GM19099 (cell line): Measurements from ENCODE around the gene RNF123.

Experiments used
- POLR2A ChIP-seq: IDR thresholded peaks from 3 replicates; pipeline ENCODE4 v1.6.1; 2011; ENCODE audit warnings: low read depth; ENCODE audit not compliant: insufficient read length; ENCODE audit errors: extremely low read depth

Gene RNF123

DNA sequence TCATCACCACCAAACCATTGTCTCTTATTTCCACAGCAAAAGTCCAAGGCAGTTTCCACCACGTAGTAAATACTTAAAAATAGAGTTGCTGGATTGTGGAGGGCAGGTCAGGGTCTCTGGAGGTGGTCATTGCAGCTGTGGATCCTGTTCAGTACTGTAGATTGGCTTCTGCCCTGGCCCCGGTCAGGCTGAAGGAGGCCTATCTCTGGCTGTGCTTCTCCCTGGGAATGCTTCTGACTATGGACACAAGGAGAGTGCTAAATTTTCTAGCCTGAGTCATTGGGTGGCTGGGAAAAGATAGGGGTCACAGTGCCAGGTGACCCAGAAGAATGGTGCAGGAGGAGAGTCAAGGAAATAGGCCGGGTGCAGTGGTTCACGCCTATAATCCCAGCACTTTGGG, 60.7 kb downstream of the RNF123 start:
- no peak for TF ChIP-seq POLR2A

DNA sequence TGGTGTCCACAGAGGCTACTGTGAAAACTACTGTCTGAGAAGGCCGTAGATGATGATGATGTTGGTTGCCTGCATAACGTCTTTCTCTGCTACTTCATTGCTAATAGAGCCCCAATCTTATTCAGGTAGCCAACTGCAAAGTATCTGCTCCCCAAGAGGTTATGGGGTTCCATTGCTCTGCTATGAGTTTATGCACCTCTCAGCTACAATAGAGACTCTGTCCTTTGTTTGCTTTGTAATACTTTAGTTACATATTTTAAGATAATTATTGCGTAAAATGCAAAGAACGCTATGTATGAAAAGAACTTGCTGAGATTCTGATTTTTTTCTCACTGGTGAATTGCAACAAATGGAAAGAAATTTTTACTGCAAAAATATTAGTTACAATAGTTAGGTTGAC, 62.1 kb downstream of the RNF123 start:
- no peak for TF ChIP-seq POLR2A

DNA sequence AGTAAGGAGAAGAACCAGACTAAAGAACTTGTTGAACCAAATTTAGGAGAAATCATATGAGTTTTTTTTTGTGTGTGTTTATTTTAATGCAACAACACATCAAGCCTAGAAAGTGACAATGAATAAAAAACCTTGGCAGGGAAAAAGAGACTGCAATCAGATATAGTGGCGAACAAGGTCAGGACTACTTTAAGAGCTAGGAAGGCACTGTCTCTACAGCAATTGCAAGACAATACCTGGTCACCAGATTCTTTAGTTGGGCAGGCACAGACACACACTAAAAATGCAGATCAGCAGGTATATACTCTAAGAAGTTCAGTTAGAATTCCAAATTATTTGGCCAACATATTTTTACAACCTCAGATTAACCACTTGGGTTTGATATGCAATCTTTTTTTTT, 65.2 kb downstream of the RNF123 start:
- no peak for TF ChIP-seq POLR2A

DNA sequence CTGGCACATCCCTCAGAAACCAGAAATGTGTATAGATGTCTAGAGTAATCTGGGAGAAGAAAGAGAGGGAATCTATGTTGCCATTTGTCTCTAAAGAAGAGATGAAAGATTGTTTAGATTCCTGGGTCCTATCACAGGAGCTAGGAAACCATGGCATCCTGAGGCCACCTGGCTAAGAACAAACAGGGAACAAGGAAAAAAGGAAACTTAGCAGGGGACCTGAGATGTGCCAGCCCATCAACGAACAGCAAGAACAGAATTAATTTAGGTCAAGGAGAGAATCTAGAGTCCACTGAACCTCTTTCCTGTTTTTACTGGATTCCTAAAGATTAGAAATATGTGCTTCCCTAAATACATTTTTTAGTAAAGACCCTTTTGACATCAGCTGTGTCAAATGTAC, 66.7 kb downstream of the RNF123 start:
- TF ChIP-seq POLR2A = no peak

DNA sequence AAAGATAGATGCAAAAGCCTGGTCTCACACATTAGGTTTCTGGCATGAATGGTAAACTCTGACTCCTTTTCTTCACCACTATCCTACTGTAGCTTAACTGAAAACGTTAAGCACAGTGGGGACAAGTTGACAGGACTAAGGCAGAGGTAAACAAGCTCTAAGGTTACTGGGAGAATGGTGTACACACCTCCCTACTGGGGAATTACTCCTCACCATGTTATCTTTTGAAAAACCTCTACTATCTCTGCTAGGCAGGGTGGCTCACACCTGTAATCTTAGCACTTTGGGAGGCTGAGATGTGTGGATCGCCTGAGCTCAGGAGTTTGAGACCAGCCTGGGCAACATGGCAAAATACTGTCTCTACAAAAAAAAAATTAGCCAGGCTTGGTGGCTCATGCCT, 67.8 kb downstream of the RNF123 start:
- TF ChIP-seq POLR2A = no peak

DNA sequence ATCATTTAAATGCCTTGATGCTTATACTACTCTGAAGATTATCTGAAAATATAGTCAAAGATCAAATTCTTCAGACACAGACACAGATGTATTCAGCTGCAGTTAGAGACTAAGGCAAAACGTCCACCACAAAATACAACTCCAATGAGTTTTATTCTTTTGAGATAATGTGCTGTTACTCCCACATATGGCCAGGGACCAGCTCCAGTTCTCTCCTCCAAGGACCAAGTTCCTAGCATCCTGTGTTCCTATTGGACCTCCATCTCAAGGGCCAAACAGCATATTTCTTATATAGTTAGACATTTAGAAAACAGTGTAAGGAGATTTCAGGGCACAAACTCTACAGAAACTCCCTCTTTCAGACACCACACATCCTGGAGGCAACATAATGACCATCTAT, 69.9 kb downstream of the RNF123 start:
- TF ChIP-seq POLR2A = no peak

DNA sequence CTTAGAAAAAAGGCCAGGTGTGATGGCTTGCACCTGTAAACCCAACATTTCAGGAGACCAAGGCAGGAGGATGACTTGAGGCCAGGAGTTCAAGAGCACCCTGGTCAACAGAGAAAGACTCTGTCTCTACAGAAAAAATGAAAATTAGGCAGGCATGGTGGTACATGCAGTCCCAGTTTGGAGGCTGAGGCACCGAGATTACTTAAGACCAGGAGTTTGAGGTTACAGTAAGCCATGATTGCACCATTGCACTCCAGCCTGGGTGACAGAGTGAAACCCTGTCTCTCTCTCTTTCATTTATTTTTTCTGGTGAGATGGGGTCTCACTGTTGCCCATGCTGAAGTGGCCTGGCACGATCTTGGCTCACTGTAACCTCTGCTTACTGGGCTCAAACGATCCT, 72.3 kb downstream of the RNF123 start:
- no peak for TF ChIP-seq POLR2A

DNA sequence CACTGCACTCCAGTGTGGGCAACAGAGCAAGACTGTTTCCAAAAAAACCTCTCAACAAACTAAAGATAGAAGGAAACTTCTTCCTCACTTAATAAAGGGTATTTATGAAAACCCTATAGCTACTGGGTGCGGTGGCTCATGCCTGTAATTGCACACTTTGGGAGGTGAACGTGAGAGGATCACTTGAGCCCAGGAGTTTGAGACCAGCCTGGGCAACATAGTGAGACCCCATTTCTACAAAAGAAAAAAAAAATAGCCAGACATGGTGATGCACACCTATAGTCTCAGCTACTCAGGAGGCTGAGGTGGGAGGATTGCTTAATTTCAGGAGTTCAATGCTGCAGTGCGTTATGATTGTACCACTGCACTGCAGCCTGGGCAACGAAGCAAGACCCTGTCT, 74.6 kb downstream of the RNF123 start:
- no peak for TF ChIP-seq POLR2A

DNA sequence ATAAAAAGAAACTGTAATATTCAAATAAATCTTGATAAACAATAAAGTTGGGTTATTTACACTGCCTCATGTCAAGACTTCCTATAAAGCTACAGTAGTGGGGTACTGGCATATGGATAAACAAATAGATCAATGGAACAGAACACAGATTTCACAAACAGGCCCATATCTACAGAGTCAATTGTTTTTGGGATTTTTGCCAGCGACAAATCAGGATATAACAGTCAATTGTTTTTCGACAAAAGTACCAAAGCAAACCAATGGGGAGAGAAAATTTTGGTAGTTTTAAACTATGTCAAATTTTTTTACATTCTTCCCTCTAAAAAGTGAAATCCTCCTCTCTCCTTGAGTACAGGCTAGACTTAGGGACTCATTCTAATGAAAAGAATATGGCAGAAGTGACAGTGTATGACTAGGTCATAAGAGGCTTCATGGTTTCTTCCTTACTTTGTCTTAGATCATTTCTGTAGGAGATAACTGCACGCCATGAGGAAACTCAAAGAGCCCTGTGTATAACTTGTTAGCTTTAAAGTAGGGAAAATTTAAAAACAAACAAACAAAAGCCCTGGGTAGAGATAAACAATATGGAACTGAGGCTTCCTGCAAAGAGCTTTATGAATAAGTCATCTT, 80.0 kb downstream of the RNF123 start:
- no peak for TF ChIP-seq POLR2A

DNA sequence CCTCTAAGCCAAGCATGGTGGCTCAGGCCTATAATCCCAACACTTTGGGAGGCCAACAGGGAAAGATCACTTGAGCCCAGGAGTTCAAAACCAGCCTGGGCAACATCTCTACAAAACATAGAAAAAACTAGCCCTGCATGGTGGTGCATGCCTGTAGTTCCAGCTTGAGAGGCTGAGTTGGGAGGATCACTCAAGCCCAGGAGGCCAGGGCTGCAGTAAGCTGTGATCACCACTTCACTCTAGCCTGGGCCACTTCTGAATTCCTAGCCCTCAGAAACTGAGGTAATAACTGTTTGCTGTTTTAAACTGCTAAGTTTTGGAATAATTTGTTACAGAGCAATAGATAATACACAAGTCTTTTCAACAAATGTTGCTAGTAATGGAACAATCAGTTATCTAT, 80.6 kb downstream of the RNF123 start:
- no peak for TF ChIP-seq POLR2A
